ENCODE measurements around the gene CCDC71L. TPM values are rescaled to one million over a fixed set of nuclear protein-coding genes. Genes with fewer than 3 reads are reported as not detected.

Gene CCDC71L
- total RNA-seq, 1 experiment from 2014 or later = 20.6 TPM

Other genes with a start within 250 kb of the CCDC71L start
- gene PIK3CG, start 204.1 kb upstream of the CCDC71L start, total RNA-seq (2014; rRNA removed; shearing (Covaris generic)) = 4.7 and 5.4 TPM in 2 replicates